Stimulated activated CD4-positive, alpha-beta T cell treated with anti-CD3 and anti-CD28 coated beads, Interleukin-12 subunit alpha, Interleukin-12 subunit beta, amount 100 ng/mL, for 24 hours (primary cell): Measurements from ENCODE around the gene TMOD3.
A peak's percentile ranks its signal among the peaks of the same experiment; 100 is the strongest.
"Not testable (repeated sequence)": the region's sequence is repeated elsewhere in the genome, so short reads cannot be mapped to it uniquely, and the experiment has no call there.

ENCODE experiments used
- DNase-seq, 2 experiments: peaks; one replicate each; pipeline ENCODE4 v3.0.0-alpha.2; 2020; ENCODE audit warnings: low read depth in 2 of 2

TMOD3 gene

DNA sequence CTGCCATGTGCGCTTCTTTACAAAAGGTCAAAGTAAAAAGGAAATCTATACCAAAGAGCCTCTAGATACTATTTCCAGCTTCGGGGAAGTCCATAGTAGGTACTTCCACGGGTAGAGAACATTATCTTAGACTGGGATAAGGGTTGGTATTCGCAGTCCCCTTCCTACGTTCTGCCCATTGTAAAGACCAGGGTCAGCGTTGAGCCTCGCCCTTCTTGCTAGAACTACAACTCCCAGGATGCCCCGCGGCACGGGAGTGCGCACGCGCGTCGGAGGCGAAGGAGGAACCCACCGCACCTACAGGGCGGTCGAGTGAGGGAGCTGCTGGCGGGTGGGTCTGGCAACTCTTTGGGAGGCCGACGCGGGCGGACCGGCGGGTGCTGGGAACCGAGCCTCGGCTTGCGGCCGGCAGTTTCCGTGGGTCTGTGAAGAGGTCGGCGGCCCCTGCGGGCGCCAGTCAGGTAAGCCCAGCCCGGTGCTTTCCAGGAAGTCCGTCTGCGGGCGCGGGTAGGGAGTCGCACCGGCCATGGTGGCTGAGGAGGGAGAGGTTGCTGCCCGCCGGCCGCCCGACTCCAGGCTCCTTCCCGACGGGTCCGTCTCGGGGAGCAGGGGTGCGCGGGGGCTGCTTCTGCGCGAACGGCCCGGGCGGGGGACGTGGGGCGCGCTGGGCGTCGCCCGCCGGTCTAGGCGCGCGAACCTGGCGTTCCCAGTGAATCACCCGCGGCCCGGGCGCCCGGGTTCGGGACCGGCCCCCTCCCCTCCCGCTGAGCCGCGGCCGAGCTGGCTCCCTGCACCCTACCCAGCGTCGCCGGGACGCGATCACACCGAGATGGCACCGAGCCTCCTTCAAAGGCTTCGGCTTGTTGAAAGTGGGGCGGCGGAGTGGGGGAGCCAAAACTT lies at the start of gene TMOD3:
TSS of gene TMOD3 (plus strand) at position 278 of the 900 bp plus-strand sequence. CDS start 33,232 bp downstream, outside the sequence.
- DNase-seq, result peak; percentile 84 to 87

DNA sequence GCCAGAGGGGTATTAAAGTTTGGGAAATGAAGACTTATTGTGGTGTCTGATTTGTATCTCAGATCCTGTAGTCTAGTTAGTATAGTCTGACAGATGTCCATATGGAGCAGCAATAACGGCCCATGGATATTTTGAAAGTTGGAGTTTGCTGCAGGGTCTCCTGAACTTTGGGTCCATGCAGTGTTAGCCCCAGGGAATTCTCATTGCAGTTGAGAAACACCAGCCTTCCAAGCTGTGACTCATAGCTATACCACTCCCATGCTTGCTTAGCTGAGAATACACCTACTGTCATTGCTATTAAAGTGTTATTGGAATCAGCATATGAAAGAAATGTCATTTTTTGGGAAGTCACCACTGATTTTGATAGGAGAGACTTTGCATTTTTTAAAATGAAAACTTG lies 48.8 kb upstream of the TMOD3 start:
- DNase-seq, result no peak

GRCh38 chr15:51781506-51781905 lies 47.9 kb upstream of the TMOD3 start:
- no peak for DNase-seq

DNA sequence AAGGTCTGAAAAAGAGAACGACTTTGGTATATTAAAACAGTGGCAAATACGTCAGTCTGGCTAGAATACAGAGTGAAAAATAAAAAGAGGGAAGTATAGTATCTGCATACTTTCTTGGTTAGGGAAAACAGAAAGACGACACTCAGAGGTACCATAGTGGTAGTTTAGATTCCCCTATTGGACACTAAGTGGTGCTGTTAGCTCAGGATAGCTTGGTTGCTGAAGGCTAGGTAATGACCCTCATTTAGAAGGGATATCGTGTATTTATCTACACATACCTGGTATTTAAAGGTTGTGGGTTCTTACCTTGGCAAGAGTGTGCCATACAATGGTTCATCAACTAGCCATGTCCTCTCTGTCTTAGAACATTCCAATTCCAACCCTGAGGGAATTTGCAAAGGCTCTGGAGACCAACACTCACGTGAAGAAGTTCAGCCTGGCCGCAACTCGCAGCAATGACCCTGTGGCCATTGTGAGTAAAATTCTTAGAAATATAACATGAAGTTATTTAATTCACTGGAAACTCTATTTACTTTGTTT lies 47.0 kb upstream of the TMOD3 start:
- no peak for DNase-seq

DNA sequence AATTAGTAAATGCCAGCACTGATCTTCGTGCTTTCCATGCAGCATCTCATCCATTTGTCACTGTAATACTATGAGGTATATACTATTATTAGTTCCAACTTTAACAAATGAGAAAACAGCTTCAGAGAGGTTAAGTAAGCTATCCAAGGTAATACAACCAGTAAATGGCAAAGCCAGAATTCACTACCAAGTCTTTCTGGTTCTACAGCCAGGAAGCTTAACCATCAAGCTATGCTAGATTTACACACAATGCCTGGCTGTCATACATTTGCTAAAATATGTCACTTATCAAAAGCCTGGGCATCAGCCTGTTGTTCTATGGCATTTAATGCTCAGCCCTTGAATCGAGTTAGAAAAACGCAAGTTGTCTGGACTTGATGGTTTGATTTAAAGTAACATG lies 45.5 kb upstream of the TMOD3 start:
- no peak for DNase-seq

- not testable (repeated sequence) for DNase-seq
Measured at GRCh38 chr15:51787130-51787529, 42.3 kb upstream of the TMOD3 start.

DNA sequence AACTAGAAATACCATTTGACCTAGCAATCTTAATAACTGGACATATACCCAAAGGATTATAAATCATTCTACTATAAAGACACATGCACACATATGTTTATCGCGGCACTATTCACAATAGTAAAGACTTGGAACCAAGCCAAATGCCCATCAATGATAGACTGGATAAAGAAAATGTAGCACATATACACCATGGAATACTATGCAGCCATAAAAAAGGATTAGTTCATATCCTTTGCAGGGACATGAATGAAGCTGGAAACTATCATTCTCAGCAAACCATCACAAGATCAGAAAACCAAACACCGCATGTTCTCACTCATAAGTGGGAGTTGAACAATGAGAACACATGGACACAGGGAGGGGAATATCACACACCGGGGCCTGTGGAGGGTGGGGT lies 37.0 kb upstream of the TMOD3 start:
- DNase-seq, result not testable (repeated sequence)

DNA sequence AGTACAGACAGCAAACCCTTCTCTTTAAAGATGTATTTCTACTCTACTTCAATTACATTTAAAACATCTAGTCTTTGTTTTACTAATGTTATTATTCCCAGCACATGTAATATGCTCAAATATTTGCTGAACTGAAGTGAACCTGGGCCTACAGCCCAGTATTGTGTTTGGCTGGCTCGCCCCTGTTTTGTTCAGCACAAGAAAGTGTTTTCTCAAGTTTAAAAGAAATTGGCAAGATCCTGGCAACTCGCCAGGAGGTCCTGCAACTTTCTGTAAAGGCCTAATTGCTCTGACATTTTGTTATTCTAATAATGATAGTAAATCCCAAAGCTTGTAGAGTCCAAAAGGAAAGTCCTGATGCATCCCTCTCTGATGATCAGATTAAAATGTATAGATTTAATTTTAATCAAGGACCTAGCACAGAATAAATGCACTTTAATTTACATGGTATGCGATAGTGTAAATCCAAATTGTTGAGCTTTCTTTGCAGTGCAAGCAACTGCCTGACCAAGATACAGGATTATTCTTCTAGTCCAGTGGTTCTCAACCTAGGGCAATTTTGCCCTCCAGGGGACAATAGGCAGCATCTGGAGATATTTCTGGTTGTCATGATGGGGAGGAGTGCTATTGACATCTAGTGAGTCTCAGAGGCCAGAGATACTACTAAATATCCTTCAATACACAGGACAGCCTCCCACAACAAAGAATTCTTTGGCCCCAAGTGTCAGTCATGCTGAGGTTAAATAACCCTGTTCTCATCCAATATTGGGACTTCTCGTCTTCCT lies 35.7 kb upstream of the TMOD3 start:
- no peak for DNase-seq

DNA sequence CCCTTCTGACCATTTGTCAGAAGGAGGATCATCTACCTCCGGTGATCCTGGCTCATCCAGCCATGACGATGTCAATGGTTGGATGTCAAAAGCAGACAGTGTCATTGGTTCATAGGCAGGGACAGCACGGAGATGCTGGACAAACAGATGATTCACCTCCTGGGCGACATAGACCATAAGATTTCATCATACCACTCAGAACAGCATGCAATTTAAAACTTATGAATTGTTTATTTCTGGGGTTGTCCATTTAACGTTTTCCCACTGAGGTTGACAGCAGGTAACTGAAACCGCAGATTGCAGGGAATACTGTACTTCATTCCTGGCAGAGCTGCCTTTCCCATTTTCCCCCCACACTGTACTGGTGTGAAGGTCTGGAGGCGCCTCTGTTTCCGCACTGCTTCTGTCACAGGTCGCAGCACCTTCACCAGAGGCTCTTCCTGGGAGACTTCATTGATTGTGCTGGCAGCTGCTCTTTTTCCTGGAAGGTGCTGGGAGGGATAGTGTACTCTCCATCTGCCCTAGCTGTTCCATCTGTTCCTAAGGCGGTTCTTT lies 32.5 kb upstream of the TMOD3 start:
- DNase-seq, result no peak

- no peak for DNase-seq
Measured at GRCh38 chr15:51798281-51798680, 31.2 kb upstream of the TMOD3 start.

DNA sequence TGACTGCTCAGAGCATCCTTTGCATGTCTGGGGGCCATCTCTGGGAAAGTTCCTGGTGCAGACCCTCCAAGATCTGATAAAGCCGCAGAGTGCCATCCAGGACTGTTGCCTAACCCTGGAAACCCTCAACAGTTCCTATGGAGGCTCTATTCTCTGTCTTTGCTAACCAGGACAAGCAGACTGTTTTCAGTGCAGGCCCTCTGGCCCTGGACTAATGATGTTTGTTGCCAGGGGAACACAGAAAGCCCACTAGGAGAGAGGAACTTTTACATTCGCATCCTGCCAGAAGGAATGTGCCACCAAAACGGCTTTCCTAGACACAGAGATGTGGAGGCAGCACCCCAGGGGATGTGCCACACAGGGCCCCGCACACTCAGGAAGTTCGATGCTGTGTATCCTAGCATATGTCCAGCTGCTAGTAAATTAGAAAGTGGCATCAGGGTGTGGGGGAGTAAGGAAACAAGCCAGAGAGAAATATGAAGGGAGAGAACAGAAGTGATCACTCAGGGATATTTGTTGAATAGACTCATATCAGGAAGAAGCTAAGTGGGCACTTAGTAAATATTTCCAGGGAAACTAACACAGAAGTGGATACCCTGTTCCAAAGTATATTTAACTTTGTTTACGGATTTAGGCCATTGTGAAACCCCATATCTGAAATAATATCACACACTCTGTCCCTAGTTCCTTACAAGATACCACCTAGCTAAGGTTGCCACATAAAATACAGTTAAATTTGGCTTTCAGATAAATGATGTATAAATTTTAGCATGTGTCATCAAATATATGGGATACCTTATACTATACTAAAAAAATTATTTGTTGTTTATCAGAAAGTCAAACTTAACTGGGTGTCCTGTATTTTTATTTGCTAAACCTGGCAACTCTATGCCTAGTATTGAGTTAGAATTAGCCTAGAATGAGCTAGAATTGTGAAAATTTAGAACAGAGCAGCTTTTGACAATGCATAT lies 29.9 kb upstream of the TMOD3 start:
- no peak for DNase-seq

- no peak for DNase-seq
Measured at GRCh38 chr15:51801391-51801835, 28.0 kb upstream of the TMOD3 start.

DNA sequence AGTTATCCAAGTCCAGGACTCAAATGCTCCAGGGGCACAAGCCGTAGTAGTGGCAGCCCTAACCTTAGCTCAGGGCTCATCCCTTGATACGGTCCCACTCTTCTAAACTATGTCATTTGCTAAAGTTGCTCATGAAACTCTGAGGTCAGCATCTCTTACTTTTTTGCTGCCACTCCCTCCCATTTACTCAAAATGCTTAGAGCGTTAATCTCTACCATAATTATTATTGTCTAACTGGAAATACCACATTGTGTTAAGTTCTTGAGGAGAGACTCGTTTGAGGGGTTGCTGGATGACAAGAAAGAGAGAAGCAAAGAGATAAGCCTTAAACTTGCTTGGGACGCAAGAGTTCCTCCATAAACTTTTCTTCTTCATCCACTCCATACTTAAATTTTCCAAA lies 26.9 kb upstream of the TMOD3 start:
- DNase-seq, result no peak

DNA sequence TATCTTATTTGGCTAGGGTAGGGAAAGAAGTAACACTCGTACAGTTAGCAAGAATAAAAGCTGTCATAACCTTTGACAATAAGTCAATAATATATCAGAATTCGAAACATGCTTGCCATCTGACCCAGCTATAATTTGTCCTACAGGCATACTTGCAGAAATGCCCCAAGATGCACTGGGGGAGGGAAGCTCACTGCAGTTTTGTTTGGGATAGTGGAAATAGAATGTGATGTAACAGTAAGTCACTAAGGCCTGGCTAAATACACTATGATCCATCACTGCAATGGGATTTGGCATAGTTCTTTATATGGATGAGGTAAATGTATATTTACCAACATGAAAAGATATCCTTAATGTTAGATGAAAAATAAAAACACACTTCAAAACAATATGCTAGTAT lies 25.5 kb upstream of the TMOD3 start:
- no peak for DNase-seq

DNA sequence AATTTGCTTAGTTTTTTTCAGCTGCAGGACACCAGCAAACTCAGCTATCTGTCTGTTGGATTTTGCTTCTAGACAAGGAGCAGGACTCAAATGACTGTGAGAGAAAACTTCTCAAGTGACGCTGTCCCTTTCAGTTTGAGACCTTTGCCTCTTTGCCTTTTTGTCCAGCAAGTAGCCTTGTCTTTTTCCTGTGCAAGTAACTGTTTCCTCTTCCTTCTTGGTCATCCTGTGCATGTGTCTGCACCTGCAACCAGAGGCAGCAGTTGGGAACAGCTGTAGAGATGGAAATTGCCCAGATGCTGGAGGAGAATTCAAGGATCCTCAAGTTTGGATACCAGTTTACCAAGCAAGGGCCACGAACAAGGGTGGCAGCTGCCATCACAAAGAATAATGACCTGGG lies 23.3 kb upstream of the TMOD3 start:
- DNase-seq, result no peak

GRCh38 chr15:51809457-51809856 lies 20.0 kb upstream of the TMOD3 start:
- DNase-seq, result no peak

DNA sequence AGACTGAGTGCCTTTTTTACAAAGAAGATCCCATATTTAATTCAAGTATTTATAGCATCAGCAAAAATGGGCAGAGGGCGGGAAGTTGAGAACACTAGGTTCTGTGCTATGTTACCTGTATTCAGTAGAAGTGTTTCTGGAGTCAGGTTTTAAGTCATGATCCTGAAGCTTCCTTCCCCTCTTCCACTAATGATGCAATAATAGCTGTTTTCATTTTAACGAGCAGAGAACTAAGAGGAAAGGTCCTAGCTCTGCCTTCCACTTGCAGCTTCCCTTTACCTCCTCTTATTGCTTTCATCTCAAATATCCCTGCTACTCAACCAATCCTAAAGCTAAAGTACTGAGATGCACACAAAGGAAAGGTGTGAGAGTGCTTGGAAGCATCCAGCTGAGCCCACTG lies 16.9 kb upstream of the TMOD3 start:
- DNase-seq, result no peak

DNA sequence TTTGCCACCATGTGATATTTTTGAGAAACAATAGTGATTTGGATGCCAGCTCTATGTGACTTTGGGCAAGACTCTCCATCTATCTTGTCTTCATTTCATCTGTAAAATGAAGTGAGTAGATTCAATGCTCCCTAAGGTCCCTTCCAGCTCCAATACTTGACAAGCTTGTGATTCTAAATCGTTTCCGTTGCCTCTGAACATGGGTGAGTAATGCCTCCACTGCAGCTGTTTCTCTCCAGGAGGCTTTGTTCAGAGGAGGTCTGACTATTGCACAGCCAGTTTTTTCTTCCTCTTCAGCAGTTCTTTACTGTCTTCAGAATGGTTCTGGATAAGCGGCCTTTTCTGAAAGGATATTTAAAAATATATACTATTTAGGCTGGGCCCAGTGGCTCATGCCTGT lies 14.8 kb upstream of the TMOD3 start:
- no peak for DNase-seq

DNA sequence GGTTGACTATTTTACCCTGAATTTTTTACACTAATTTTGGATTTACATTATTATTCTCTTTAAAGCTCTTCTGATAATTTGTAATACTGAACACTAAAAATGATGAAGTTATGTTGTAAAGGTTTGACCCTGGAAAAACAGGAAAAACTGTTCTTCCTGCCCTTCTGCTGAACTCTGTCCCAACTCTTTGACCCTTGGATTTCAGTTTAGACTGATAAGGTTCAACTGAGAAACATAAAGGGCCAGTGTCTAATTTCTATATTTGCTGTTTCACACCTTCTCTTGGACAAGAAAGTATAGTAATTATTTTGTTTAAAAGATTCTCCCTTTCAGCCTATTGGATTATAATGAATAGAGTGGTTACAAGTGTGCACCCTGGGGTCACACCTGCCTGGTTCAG lies 12.8 kb upstream of the TMOD3 start:
- DNase-seq, result no peak

DNA sequence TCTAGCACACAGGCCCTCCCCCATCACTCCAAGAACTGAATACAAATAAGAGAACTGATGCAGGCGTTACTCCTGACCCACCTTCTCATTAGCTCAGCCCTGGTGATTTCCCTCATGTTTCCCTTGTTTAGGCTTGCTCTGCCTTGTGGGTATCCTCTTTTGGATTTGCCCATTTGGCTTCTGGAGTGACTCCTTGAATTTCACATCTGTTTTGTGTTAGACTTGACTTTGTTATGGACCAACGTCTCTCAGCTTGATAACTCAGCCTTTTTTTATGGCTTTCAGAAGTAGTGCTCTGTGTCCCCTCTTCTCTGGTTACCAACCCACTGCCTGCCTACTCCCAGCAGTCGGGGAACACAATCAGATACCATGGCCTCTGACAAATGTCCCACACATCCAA lies 11.3 kb upstream of the TMOD3 start:
- no peak for DNase-seq

DNA sequence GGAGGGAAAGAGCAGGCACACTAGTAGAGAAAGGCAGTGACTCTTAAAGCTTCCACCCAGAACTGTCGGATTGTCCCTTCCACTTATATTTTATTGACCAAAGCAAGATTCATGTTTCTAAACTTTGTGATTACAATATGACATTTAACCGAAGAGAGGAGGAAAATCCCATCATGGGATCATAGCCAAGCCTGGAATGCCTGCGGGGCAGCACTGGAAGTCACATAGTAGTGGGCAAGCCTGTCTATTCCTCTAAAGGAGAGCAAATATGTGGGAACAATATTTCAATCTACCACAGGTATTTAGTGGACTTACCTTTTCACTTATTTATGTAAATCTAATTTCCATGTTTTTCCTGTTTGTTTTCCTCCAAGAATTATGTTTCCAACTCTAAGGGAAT lies 3.8 kb upstream of the TMOD3 start:
- DNase-seq, result no peak
